OCI-LY3 (cell line): ENCODE data around the gene LMBRD1.

ENCODE experiments used
- CTCF ChIP-seq: fragments of 200-600, 300-600 bp; sonication (generic); IDR thresholded peaks from 2 replicates; pipeline ENCODE4 v1.5.1; 2014; ENCODE audit warnings: antibody characterized with exemption, low read length, low read depth
- EZH2phosphoT487 ChIP-seq: fragments of 200-600 bp; shearing (Covaris generic); IDR thresholded peaks from 2 replicates; pipeline ENCODE4 v1.6.1; 2018; ENCODE audit warnings: antibody characterized with exemption, mixed run types, low read depth

GRCh38 chr6:69835414-69836179 is 38.8 kb upstream of the LMBRD1 start:
- TF ChIP-seq CTCF, result peak; percentile 98
- TF ChIP-seq EZH2phosphoT487, result no peak
